Tibial artery (tissue), 4 donors: ENCODE measurements around the gene RAB31.

Source experiments
- DNase-seq, 2 donors: peaks; one replicate each; pipeline ENCODE4 v3.0.0-alpha.2; 2019
- H3K27ac ChIP-seq, 2 donors: fragments of 200-600 bp; sonication (generic) in 1 of 2; 1 replicate in 1 of 2; 2 replicates in 1 of 2; pipeline ENCODE4 v1.5.1; 2018 to 2019; ENCODE audit warnings: mild to moderate bottlenecking in 1 of 2
- H3K27me3 ChIP-seq, 2 donors: fragments of 200-600 bp; sonication (generic) in 1 of 2; one replicate each; pipeline versions ENCODE4 v1.5.1 to v1.6.0; 2016 to 2019
- H3K36me3 ChIP-seq, 3 donors: fragments of 200-600 bp; sonication (generic) in 2 of 3; one replicate each; pipeline ENCODE4 v1.5.1; 2016 to 2019; ENCODE audit warnings: mild to moderate bottlenecking in 2 of 3
- H3K4me1 ChIP-seq, 4 donors: fragments of 200-600 bp; sonication (generic) in 2 of 4; 1 replicate in 3 of 4; 2 replicates in 1 of 4; pipeline ENCODE4 v1.5.1; 2016 to 2019
- H3K4me3 ChIP-seq, 2 donors: fragments of 200-600 bp; sonication (generic) in 1 of 2; 1 replicate in 1 of 2; 2 replicates in 1 of 2; pipeline ENCODE4 v1.5.1; 2018 to 2019; ENCODE audit warnings: mild to moderate bottlenecking in 2 of 2
- H3K9me3 ChIP-seq, 3 donors: fragments of 200-600 bp; sonication (generic) in 1 of 3; one replicate each; pipeline ENCODE4 v1.5.1; 2016 to 2019
- intact Hi-C: fragments of 100-400 bp; cut with DNase I; formaldehyde crosslinking; loops from one replicate; pipeline ENCODE4 v1.15.0; 2023; ENCODE audit warnings: low total_unique reads
- TF ChIP-seq, protein P1 (sequence below), 2 experiments: fragments of 200-600 bp in 1 of 2; fragments of 450-650 bp in 1 of 2; IDR thresholded peaks; one replicate each; pipeline ENCODE4 v1.5.1; 2017 to 2019; ENCODE audit warnings: antibody characterized with exemption in 2 of 2, mild to moderate bottlenecking in 1 of 2, moderate library complexity in 1 of 2

The RAB31 gene

DNA sequence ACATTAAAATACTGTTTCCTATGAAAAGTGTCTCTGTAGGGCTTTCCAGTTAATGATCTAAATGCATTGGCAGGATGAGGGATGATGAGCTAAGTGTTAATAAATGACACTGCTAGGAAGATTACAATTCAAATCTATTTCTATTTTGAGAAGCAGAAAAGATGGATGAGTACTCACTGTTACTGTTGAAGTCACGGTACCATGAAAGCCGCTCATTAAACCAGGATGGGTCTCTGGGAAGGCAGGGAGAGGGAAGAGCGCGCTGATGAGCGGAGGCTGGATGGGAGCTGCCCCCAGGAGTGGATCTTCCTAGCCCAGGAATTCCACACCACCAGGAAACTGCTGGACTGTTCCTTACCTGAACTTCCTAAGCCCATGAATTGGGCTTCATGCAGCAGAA is 150.5 kb downstream of the RAB31 start:
- TF ChIP-seq, protein P1, sequence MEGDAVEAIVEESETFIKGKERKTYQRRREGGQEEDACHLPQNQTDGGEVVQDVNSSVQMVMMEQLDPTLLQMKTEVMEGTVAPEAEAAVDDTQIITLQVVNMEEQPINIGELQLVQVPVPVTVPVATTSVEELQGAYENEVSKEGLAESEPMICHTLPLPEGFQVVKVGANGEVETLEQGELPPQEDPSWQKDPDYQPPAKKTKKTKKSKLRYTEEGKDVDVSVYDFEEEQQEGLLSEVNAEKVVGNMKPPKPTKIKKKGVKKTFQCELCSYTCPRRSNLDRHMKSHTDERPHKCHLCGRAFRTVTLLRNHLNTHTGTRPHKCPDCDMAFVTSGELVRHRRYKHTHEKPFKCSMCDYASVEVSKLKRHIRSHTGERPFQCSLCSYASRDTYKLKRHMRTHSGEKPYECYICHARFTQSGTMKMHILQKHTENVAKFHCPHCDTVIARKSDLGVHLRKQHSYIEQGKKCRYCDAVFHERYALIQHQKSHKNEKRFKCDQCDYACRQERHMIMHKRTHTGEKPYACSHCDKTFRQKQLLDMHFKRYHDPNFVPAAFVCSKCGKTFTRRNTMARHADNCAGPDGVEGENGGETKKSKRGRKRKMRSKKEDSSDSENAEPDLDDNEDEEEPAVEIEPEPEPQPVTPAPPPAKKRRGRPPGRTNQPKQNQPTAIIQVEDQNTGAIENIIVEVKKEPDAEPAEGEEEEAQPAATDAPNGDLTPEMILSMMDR (IDR thresholded peaks at IDR 0.05), result no peak
- Histone ChIP-seq H3K27ac (no peak overlapping the region), H3K36me3 (peaks cover 4 to 20% (median 7%) of the 10 kb centered on the region in 3 donors), H3K4me1 (peaks cover 0 to 36% (median 27%) of the 10 kb centered on the region in 4 donors), H3K4me3 (no peak overlapping the region), H3K27me3 (no peaks in the 10 kb centered on the region), H3K9me3 (no peaks in the 10 kb centered on the region)
- DNase-seq, result no peak
- intact Hi-C loops, result no loop called here

DNA sequence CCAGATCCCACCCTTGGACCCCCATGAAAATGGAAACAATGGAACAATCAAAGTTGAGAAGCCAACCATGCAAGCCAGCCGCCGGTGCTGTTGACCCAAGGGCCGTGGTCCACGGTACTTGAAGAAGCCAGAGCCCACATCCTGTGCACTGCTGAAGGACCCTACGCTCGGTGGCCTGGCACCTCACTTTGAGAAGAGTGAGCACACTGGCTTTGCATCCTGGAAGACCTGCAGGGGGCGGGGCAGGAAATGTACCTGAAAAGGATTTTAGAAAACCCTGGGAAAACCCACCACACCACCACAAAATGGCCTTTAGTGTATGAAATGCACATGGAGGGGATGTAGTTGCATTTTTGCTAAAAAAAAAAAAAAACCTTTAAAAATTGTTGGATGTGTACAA is 151.1 kb downstream of the RAB31 start:
- intact Hi-C loops, result no loop called here
- H3K36me3 ChIP-seq, result peaks cover 4 to 20% (median 7%) of the 10 kb centered on the region in 3 donors
- H3K9me3 ChIP-seq, result no peaks in the 10 kb centered on the region
- DNase-seq, result no peak
- H3K27ac ChIP-seq, result no peak overlapping the region
- H3K4me1 ChIP-seq, result peaks cover 0 to 30% (median 25%) of the 10 kb centered on the region in 4 donors
- no peaks in the 10 kb centered on the region for H3K27me3 ChIP-seq
- H3K4me3 ChIP-seq, result no peak overlapping the region
- TF ChIP-seq, protein P1 (IDR thresholded peaks at IDR 0.05), result no peak

GRCh38 chr18:9860682-9861081 is 152.6 kb downstream of the RAB31 start:
- no peak for DNase-seq
- Histone ChIP-seq H3K4me3 (no peak overlapping the region), H3K27ac (no peak overlapping the region), H3K4me1 (peaks cover 0 to 18% (median 13%) of the 10 kb centered on the region in 4 donors), H3K27me3 (no peaks in the 10 kb centered on the region), H3K36me3 (peaks cover 4 to 20% (median 7%) of the 10 kb centered on the region in 3 donors), H3K9me3 (no peaks in the 10 kb centered on the region)
- TF ChIP-seq, protein P1 (IDR thresholded peaks at IDR 0.05), result no peak
- intact Hi-C loops, result no loop called here

- intact Hi-C loops, result no loop called here
- H3K27me3 ChIP-seq, result no peaks in the 10 kb centered on the region
- H3K4me3 ChIP-seq, result no peak overlapping the region
- H3K27ac ChIP-seq, result no peak overlapping the region
- no peaks in the 10 kb centered on the region for H3K9me3 ChIP-seq
- TF ChIP-seq, protein P1 (IDR thresholded peaks at IDR 0.05), result no peak
- peaks cover 0 to 13% (median 9%) of the 10 kb centered on the region in 4 donors for H3K4me1 ChIP-seq
- DNase-seq, result no peak
- H3K36me3 ChIP-seq, result peaks cover 4 to 20% (median 7%) of the 10 kb centered on the region in 3 donors
These were observed 153.1 kb downstream of the RAB31 start for GRCh38 chr18:9861157-9861556.

- no peaks in the 10 kb centered on the region for H3K9me3 ChIP-seq
- DNase-seq, result no peak
- H3K27me3 ChIP-seq, result no peaks in the 10 kb centered on the region
- H3K4me1 ChIP-seq, result peaks cover 0 to 5% (median 2%) of the 10 kb centered on the region in 4 donors
- H3K36me3 ChIP-seq, result peaks cover 4 to 20% (median 7%) of the 10 kb centered on the region in 3 donors
- H3K27ac ChIP-seq, result no peak overlapping the region
- TF ChIP-seq, protein P1 (IDR thresholded peaks at IDR 0.05), result no peak
- intact Hi-C loops, result no loop called here
- H3K4me3 ChIP-seq, result no peak overlapping the region
These were observed 153.8 kb downstream of the RAB31 start for GRCh38 chr18:9861933-9862332.

- no peak overlapping the region for H3K27ac ChIP-seq
These were observed 154.6 kb downstream of the RAB31 start for GRCh38 chr18:9862686-9863085.

More at GRCh38 chr18:9862686-9863085, 154.6 kb downstream of the RAB31 start:
- no peaks in the 10 kb centered on the region for H3K9me3 ChIP-seq
- no peak overlapping the region for H3K4me3 ChIP-seq
- TF ChIP-seq, protein P1 (IDR thresholded peaks at IDR 0.05), result no peak
- no peaks in the 10 kb centered on the region for H3K27me3 ChIP-seq
- no peak for DNase-seq
- peaks cover 4 to 20% (median 7%) of the 10 kb centered on the region in 3 donors for H3K36me3 ChIP-seq
- no peaks in the 10 kb centered on the region for H3K4me1 ChIP-seq
- intact Hi-C loops, result no loop called here
